ENCODE data around the gene PARVB.
"Not testable (repeated sequence)": the region's sequence is repeated elsewhere in the genome, so short reads cannot be mapped to it uniquely, and the experiment has no call there.

Gene PARVB

GRCh38 chr22:44047891-44048301, 23.8 kb downstream of the PARVB start:
- Histone ChIP-seq H3K27ac (ENCODE audit: low read length) (no peak overlapping the region), H3K9ac (ENCODE audit: low read length) (no peak overlapping the region), H3K27me3 (ENCODE audit: control insufficient read depth, insufficient read depth, low read length) (no peaks in the 10 kb centered on the region), H3K4me1 (ENCODE audit: control insufficient read depth, low read depth, low read length) (peaks cover 13% of the 10 kb centered on the region), H3K36me3 (ENCODE audit: control insufficient read depth, low read depth, low read length) (no peaks in the 10 kb centered on the region), H3K4me3 (ENCODE audit: low read length) (no peak overlapping the region), H3K9me3 (ENCODE audit: control insufficient read depth, low read depth, low read length) (no peaks in the 10 kb centered on the region)

DNA sequence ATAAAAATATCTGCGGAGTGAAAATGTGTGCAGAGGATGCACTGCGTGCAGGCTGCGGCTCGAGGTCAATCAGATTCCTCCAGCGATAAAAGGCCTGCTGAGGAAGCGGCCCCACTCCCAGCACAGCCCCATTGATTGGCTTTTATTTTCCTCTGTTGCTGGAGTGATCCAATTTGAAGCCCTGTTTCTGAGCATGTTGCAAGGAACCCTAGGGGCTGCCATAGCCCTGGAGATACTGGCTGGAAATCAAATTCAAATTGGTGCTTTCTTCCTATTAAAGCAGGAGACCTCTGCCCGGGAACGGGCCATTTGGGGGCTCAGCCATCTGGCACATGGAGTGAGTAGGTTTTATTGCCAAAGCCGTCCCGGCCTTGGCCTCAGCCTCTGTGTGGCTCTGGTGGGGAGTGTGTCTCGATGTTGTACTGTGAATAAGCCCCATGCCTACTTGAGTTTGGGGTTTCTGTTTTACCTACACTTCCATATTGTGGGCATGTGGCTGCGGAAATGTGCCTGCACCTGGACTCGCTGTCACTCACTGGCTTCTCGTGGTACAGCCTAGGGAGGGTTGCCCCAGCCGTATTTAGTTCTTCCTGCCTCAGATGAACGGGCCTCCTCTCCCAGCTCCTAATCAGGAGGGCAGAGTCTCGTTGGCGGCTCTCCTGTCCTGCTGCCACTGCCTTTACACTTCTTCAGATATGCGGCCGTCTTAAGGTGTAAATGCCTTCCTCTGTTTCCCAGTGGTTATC, 25.6 kb downstream of the PARVB start:
- no peak overlapping the region for H3K27ac ChIP-seq (ENCODE audit: low read length)
- H3K9ac ChIP-seq (ENCODE audit: low read length) = no peak overlapping the region
- H3K4me1 ChIP-seq (ENCODE audit: control insufficient read depth, low read depth, low read length) = peaks cover 13% of the 10 kb centered on the region
- no peaks in the 10 kb centered on the region for H3K36me3 ChIP-seq (ENCODE audit: control insufficient read depth, low read depth, low read length)
- no peaks in the 10 kb centered on the region for H3K9me3 ChIP-seq (ENCODE audit: control insufficient read depth, low read depth, low read length)
- H3K27me3 ChIP-seq (ENCODE audit: control insufficient read depth, insufficient read depth, low read length) = no peaks in the 10 kb centered on the region
- no peak overlapping the region for H3K4me3 ChIP-seq (ENCODE audit: low read length)

- Histone ChIP-seq H3K4me3 (ENCODE audit: low read length) (no peak overlapping the region), H3K27ac (ENCODE audit: low read length) (no peak overlapping the region), H3K36me3 (ENCODE audit: control insufficient read depth, low read depth, low read length) (no peaks in the 10 kb centered on the region), H3K9me3 (ENCODE audit: control insufficient read depth, low read depth, low read length) (no peaks in the 10 kb centered on the region), H3K4me1 (ENCODE audit: control insufficient read depth, low read depth, low read length) (peaks cover 13% of the 10 kb centered on the region), H3K9ac (ENCODE audit: low read length) (no peak overlapping the region), H3K27me3 (ENCODE audit: control insufficient read depth, insufficient read depth, low read length) (no peaks in the 10 kb centered on the region)
Measured at GRCh38 chr22:44050766-44051355, 26.8 kb downstream of the PARVB start.

- H3K27ac ChIP-seq (ENCODE audit: low read length) = no peak overlapping the region
- H3K9ac ChIP-seq (ENCODE audit: low read length) = no peak overlapping the region
- peaks cover 13% of the 10 kb centered on the region for H3K4me1 ChIP-seq (ENCODE audit: control insufficient read depth, low read depth, low read length)
- no peaks in the 10 kb centered on the region for H3K36me3 ChIP-seq (ENCODE audit: control insufficient read depth, low read depth, low read length)
- no peaks in the 10 kb centered on the region for H3K9me3 ChIP-seq (ENCODE audit: control insufficient read depth, low read depth, low read length)
- no peaks in the 10 kb centered on the region for H3K27me3 ChIP-seq (ENCODE audit: control insufficient read depth, insufficient read depth, low read length)
- no peak overlapping the region for H3K4me3 ChIP-seq (ENCODE audit: low read length)
Measured at GRCh38 chr22:44051358-44051757, 27.3 kb downstream of the PARVB start.

- Histone ChIP-seq H3K36me3 (ENCODE audit: control insufficient read depth, low read depth, low read length) (no peaks in the 10 kb centered on the region), H3K9ac (ENCODE audit: low read length) (no peak overlapping the region), H3K4me3 (ENCODE audit: low read length) (no peak overlapping the region), H3K9me3 (ENCODE audit: control insufficient read depth, low read depth, low read length) (no peaks in the 10 kb centered on the region), H3K27me3 (ENCODE audit: control insufficient read depth, insufficient read depth, low read length) (no peaks in the 10 kb centered on the region), H3K27ac (ENCODE audit: low read length) (no peak overlapping the region), H3K4me1 (ENCODE audit: control insufficient read depth, low read depth, low read length) (peaks cover 13% of the 10 kb centered on the region)
Measured at GRCh38 chr22:44051961-44052360, 27.9 kb downstream of the PARVB start.

DNA sequence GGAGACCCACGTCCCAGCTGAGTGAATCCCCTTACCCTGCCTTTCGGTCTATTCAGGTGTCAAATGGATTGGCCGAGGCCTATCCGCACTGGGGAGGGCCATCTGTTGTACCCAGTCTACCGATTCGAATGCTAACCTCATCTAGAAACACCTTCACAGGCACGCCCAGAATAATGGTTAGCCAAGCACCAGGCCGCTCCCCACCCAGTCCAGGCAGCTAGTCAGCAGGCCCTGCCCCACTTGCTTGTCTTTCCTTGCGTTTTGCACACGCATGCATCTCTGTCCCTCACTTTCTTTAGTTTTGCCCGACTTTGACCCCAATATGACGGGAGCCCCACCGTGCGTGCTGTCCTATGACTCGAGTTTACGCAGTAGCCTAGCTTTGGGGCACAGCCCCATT, 31.7 kb downstream of the PARVB start:
- H3K36me3 ChIP-seq (ENCODE audit: control insufficient read depth, low read depth, low read length) = no peaks in the 10 kb centered on the region
- no peaks in the 10 kb centered on the region for H3K27me3 ChIP-seq (ENCODE audit: control insufficient read depth, insufficient read depth, low read length)
- H3K27ac ChIP-seq (ENCODE audit: low read length) = no peak overlapping the region
- peaks cover 13% of the 10 kb centered on the region for H3K4me1 ChIP-seq (ENCODE audit: control insufficient read depth, low read depth, low read length)
- no peak overlapping the region for H3K4me3 ChIP-seq (ENCODE audit: low read length)
- no peaks in the 10 kb centered on the region for H3K9me3 ChIP-seq (ENCODE audit: control insufficient read depth, low read depth, low read length)
- no peak overlapping the region for H3K9ac ChIP-seq (ENCODE audit: low read length)

DNA sequence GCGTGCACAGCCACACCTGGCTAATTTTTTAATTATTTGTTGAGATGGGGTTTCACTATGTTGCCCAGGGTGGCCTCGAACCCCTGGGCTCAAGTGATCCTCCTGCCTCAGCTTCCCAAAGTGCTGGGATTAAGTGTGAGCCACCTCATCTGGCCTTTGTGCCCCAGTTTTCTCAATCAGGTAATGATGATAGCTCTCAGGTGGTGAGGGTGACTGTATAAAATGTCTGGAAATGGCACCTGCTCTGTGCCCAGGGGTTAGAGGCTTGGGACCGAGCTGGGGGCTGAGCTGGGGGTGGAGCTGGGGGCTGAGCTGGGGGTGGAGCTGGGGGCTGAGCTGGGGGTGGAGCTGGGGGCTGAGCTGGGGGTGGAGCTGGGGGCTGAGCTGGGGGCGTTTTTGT, 32.5 kb downstream of the PARVB start:
- not testable (repeated sequence) for H3K4me1 ChIP-seq (ENCODE audit: control insufficient read depth, low read depth, low read length); H3K36me3 ChIP-seq (ENCODE audit: control insufficient read depth, low read depth, low read length)

GRCh38 chr22:44057401-44057987, 33.4 kb downstream of the PARVB start:
- no peaks in the 10 kb centered on the region for H3K9me3 ChIP-seq (ENCODE audit: control insufficient read depth, low read depth, low read length)
- H3K9ac ChIP-seq (ENCODE audit: low read length) = no peak overlapping the region
- H3K27me3 ChIP-seq (ENCODE audit: control insufficient read depth, insufficient read depth, low read length) = no peaks in the 10 kb centered on the region
- no peak overlapping the region for H3K4me3 ChIP-seq (ENCODE audit: low read length)
- H3K27ac ChIP-seq (ENCODE audit: low read length) = no peak overlapping the region
- no peaks in the 10 kb centered on the region for H3K36me3 ChIP-seq (ENCODE audit: control insufficient read depth, low read depth, low read length)
- peaks cover 1% of the 10 kb centered on the region for H3K4me1 ChIP-seq (ENCODE audit: control insufficient read depth, low read depth, low read length)

More for the DNA sequence above, 32.5 kb downstream of the PARVB start:
- not testable (repeated sequence) for H3K9me3 ChIP-seq (ENCODE audit: control insufficient read depth, low read depth, low read length); H3K27ac ChIP-seq (ENCODE audit: low read length); H3K4me3 ChIP-seq (ENCODE audit: low read length); H3K9ac ChIP-seq (ENCODE audit: low read length); H3K27me3 ChIP-seq (ENCODE audit: control insufficient read depth, insufficient read depth, low read length)

- Histone ChIP-seq H3K9ac (ENCODE audit: low read length) (no peak overlapping the region), H3K27ac (ENCODE audit: low read length) (no peak overlapping the region), H3K27me3 (ENCODE audit: control insufficient read depth, insufficient read depth, low read length) (no peaks in the 10 kb centered on the region), H3K9me3 (ENCODE audit: control insufficient read depth, low read depth, low read length) (no peaks in the 10 kb centered on the region), H3K36me3 (ENCODE audit: control insufficient read depth, low read depth, low read length) (no peaks in the 10 kb centered on the region), H3K4me3 (ENCODE audit: low read length) (no peak overlapping the region), H3K4me1 (ENCODE audit: control insufficient read depth, low read depth, low read length) (no peaks in the 10 kb centered on the region)
Measured at GRCh38 chr22:44063462-44064371, 39.6 kb downstream of the PARVB start.

DNA sequence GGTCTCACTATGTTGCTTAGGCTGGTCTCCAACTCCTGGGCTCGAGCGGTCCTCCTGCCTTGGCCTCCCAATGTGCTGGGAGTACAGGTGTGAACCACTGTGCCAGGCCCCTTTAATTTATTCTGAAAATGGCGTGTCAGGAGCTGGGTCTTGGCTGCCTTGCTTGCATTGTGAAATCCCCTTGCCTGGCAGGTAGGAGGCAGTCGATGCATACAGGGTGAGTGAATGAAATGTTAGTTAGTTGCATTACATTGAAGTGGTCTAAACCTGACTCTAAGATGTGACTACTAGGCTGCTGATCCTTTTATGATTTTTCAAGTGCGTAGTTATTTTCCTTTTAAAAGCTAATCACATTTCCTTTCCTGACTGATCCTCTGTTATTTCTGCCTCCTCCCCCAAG, 42.9 kb downstream of the PARVB start:
- Histone ChIP-seq H3K4me3 (ENCODE audit: low read length) (no peak overlapping the region), H3K9me3 (ENCODE audit: control insufficient read depth, low read depth, low read length) (no peaks in the 10 kb centered on the region), H3K27me3 (ENCODE audit: control insufficient read depth, insufficient read depth, low read length) (no peaks in the 10 kb centered on the region), H3K4me1 (ENCODE audit: control insufficient read depth, low read depth, low read length) (no peaks in the 10 kb centered on the region), H3K27ac (ENCODE audit: low read length) (no peak overlapping the region), H3K36me3 (ENCODE audit: control insufficient read depth, low read depth, low read length) (no peaks in the 10 kb centered on the region), H3K9ac (ENCODE audit: low read length) (no peak overlapping the region)

GRCh38 chr22:44067901-44068300, 43.8 kb downstream of the PARVB start:
- H3K27me3 ChIP-seq (ENCODE audit: control insufficient read depth, insufficient read depth, low read length) = no peaks in the 10 kb centered on the region
- H3K9me3 ChIP-seq (ENCODE audit: control insufficient read depth, low read depth, low read length) = no peaks in the 10 kb centered on the region
- H3K4me1 ChIP-seq (ENCODE audit: control insufficient read depth, low read depth, low read length) = no peaks in the 10 kb centered on the region
- H3K27ac ChIP-seq (ENCODE audit: low read length) = no peak overlapping the region
- H3K4me3 ChIP-seq (ENCODE audit: low read length) = no peak overlapping the region
- H3K36me3 ChIP-seq (ENCODE audit: control insufficient read depth, low read depth, low read length) = no peaks in the 10 kb centered on the region
- H3K9ac ChIP-seq (ENCODE audit: low read length) = no peak overlapping the region

Measured in iPS-18a (cell line).